ENCODE results near the gene IBTK.

DNA sequence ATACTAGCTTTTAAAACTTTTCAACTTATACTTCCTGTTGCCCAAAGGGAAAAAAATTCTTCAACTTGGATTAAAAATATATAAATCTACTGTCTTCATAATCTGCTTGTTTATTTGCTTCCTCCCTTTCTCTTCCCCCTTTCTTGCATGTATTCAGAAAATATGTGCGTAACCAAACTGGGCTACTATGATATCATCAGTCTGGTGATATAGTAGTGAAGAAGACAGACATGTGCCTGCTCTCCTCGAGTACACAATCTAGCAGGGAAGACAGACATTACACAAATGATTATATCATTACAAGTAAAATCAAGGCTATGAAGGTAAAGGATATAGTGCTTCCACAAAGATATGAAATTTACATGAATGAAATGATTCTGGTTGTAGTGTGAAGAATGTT, 31.0 kb downstream of the IBTK start:
- TF ChIP-seq, protein P1, sequence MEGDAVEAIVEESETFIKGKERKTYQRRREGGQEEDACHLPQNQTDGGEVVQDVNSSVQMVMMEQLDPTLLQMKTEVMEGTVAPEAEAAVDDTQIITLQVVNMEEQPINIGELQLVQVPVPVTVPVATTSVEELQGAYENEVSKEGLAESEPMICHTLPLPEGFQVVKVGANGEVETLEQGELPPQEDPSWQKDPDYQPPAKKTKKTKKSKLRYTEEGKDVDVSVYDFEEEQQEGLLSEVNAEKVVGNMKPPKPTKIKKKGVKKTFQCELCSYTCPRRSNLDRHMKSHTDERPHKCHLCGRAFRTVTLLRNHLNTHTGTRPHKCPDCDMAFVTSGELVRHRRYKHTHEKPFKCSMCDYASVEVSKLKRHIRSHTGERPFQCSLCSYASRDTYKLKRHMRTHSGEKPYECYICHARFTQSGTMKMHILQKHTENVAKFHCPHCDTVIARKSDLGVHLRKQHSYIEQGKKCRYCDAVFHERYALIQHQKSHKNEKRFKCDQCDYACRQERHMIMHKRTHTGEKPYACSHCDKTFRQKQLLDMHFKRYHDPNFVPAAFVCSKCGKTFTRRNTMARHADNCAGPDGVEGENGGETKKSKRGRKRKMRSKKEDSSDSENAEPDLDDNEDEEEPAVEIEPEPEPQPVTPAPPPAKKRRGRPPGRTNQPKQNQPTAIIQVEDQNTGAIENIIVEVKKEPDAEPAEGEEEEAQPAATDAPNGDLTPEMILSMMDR (IDR thresholded peaks at IDR 0.05; ENCODE audit: poor library complexity) = no peak
- TF ChIP-seq EZH2 (IDR thresholded peaks at IDR 0.05; ENCODE audit: borderline replicate concordance) = no peak
